DMS53 treated with DMSO at 0.1 percent for 48 hours (cell line): ENCODE results near the gene BMI1.
A peak's percentile ranks its signal among the peaks of the same experiment; 100 is the strongest.

ENCODE experiments used
- DNase-seq: peaks from one replicate; lab custom pipeline; 2025; ENCODE audit not compliant: unreplicated experiment; lab: John Stamatoyannopoulos, UW

BMI1 gene

DNA sequence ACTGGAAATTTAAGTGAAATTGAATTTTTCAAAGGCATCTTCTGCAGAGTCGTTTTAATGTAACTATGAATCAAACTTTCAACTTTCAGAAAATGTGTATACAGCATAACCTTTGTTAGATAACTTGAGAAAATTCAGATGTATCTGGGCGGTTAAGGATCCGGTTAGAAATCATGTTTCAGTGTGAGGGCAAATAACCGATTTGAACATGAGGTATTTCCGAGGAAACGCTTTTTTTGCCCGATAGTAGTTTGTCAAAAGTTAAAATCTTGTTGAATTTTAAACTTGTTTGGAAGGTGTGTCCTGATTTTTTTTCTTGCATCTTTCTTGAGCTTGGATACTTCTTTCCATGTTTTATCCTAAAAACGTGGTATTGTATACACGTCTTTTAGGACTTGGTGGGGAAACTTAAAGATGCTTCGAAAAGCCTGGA lies 1.3 kb upstream of the BMI1 start:
- DNase-seq, result no peak

DNA sequence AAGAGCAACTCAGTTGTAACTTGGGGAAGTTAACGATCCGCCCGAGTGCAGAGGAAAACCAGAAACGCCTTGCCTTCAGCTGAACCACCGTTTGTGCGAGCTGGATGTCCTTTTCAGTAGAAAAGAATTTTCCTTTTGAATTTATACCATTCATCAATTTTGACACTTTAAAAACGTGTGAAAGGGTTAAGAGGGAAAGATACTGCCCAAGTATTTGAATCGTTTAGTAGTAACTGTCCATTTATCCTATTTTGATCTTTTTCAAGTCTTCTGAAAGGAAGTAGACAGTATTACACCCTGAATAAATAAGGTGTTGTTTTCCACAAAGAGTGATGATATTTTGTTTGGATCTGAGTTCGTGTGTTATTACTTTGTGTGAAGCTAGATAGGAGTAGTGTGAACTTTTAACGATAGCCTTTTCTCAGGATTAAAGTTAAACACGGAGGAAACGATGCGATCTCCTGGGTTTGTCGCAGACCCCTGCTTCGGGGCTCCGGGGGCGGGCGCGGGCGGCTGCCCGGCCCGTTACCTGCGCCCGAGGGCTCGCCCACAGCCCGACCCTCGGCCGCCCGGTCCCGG lies 830 bp upstream of the BMI1 start:
- DNase-seq, result no peak

DNA sequence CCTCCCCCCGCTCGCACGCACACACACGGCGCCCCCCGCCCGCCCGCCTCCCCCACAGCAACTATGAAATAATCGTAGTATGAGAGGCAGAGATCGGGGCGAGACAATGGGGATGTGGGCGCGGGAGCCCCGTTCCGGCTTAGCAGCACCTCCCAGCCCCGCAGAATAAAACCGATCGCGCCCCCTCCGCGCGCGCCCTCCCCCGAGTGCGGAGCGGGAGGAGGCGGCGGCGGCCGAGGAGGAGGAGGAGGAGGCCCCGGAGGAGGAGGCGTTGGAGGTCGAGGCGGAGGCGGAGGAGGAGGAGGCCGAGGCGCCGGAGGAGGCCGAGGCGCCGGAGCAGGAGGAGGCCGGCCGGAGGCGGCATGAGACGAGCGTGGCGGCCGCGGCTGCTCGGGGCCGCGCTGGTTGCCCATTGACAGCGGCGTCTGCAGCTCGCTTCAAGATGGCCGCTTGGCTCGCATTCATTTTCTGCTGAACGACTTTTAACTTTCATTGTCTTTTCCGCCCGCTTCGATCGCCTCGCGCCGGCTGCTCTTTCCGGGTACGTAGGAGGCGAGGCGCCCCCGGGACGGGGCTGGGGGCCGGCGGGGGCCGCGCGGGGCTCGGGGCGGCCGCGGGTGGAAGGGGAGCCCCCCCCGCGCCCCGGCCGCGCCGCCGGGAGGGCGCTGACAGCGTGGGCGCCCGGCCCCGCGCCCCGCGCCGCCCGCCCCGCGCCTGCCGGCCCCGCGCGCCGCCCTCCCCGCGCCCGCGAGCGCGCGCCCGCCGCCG lies 441 bp downstream of the BMI1 start:
- peak; percentile 35 for DNase-seq

DNA sequence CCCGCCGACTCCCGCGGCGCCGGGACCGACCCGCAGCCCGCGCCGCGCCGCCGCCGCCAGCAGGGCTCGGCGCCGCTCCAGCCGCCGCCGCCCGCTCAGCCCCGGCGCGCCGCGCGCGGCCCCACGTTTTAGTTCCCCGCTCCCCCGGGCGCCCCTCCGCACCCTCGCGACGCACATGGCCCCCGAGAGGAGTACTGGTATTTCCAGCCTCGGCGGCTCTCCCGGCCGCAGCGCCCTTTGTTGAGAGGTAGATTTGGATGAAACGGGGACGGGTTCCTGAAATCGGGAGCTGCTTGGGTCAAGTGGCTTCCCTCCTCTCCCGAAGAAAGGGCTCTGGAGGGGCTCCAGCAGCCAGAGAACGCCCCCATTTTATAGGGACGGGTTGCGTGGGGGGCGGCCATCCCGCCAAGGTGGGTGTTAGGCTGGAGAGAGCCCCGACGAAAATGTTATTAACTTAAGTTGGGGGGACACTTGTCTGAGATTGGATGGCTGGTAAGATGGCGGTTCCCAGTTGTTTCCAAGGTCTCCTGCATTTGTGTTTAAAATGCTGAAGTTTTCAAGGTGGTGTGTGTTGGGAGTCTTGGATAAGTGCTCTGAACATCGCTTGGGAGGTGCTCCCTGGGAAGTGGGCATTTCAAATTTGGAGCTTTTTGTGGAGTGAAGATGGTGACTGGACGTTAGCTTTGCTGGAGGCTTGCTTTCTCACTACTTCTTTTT lies 1.2 kb downstream of the BMI1 start:
- DNase-seq, result no peak

DNA sequence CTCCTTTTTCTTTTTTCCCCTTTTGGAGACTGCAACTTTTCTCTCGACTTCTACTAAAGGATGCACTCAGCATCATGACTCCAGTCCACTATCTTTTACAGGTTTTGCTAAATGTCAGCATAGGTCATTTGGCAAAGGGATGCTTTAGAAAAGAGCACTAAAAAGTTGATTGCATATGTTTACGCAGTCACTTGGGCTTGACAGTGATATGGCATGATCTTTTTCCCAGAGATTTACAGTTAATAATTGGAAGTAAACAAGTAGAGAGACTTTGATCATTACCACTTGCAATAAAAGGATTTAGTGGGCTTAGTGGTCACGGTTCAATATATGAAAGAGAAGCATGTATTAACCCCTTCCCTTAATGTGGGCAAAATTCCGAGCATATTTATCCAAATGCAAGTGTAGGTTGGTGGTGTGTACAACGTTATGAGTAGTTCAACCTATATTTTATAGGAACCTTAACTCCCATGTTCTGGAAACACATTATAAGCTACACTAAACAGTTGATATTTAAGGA lies 1.8 kb downstream of the BMI1 start:
- DNase-seq, result no peak

DNA sequence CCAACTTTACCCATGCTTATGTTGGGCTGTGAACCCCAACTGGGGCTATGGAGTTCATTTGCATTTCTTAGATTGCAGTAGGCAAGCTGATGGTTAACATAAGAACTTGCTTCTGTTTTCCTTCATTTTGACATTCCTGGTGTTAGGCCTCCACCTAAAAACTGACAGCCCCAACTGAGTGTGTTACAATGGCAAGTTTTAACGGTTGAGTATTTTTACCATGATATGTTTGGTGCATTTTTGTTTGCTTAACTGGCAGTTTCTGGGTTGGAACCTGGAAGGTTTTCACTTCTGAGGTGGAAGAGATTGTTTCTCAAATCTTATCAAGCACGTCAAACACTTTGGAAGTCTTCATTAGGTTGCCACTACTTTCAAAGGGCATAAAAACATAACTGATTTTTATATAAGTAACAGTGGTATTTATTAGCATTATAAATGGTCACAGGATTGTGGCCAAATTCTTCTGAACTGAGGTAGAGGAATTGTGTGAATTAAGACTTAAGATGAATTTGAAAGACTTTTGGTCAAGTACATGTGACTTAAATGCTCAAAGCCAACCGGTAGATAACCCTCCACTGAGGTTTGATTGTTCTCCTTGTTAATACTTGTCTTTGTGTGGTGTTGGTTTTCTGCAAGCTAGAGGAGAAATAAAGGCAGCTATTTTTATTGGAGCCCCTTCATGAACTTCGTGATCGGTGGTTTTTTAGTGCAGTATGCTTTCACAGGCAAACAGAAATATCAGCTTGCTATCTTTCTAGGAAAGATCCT lies 2.8 kb downstream of the BMI1 start:
- no peak for DNase-seq

DNA sequence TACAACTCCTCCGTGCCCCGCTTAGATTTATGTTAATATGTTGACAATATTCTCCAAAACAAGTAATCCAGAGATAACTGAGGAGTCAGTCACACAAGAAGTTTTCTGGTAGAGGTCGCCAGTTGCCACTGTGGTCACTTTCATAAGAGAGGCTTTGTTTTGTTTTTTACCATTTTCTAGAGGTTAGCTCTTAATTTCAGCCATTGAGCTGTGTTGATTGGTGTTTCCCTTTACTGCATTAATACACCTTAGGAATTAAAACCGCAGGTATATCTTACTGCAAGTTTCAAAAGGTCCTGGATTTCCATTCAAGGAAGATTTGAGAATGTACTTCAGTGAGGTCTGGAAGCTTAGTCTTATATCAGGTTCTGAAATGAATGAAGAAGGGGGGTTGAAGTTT lies 3.5 kb downstream of the BMI1 start:
- DNase-seq, result no peak

DNA sequence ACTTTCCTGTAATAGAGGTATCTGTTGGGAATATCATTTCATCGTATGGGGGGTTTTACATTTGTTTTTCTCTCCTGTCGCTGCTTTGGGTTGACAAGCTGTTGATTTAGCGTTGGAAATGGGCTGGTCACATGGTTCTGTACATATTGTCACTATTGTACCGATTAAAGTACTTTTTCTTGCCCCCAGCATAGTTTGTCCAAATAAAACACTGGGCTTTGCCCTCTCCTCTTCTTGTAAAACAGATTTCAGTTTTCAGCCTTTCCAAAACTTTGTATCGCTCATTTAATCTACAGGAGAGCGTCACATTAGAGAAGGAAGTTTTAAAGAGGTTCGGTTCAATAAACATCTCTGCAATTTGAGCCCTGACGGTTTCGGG lies 4.0 kb downstream of the BMI1 start:
- no peak for DNase-seq

DNA sequence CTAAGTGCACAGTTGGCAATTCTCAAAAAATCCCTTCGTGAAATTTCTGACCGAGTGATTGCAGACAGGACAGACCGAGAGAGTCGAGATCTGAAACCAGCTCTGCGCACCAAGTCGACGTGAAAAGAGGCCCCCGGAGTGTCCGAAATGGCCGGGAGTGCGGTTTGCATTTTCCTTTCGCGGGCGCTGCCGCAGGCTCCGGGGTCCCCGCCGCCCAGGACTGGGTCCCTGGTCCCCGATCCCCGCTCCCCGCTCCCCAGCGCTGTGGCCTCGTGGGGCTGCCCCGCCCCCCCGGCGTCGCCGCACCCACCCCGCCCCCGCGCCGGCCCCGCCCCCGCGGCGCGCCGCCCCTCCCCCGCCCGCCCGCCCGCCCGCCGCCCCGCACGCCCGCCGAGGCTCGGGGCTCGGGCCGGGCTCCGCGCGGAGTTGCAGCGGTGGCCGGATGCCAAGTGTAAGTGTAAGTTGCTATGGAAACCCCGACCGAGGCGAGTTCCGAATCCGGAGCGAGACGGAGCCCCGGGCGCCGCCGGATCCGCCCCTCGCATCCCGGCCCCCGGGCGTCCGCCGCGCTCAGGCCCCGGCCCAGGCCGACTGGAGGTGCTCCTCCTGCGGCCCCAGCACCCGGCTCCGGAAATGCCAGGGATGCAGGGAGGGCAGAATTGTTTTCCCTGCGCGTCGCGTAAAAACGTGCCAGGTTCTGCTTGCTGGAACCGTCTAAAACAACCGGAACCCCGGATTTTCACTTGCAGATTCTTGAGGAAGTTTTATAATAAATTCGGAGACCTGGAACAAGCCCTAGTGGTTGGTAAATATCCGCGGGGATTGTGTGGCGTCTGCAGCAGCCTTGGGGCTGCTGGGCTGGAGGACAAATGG lies 4.6 kb downstream of the BMI1 start:
- peak; percentile 75 for DNase-seq

DNA sequence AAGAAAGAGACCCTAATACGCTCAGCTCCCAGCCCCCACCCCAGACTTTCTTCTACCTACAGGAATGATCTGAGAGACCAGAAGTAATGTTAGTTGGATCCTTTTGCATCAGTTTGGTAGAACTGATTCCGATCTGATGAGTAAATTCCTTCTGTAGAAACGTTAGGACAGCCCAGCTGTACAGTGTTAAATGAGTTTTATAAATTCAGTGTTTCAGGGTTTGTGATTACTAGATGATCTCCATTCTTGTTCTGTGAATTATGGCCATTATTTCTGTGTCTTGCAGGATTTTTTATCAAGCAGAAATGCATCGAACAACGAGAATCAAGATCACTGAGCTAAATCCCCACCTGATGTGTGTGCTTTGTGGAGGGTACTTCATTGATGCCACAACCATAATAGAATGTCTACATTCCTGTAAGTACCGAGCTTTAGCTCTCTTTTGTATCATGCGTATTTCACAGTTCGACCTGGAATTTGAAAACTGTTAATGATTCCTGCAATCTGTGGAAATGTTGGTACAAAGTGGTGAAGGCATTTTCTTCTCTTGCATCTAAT lies 5.3 kb downstream of the BMI1 start:
- no peak for DNase-seq

DNA sequence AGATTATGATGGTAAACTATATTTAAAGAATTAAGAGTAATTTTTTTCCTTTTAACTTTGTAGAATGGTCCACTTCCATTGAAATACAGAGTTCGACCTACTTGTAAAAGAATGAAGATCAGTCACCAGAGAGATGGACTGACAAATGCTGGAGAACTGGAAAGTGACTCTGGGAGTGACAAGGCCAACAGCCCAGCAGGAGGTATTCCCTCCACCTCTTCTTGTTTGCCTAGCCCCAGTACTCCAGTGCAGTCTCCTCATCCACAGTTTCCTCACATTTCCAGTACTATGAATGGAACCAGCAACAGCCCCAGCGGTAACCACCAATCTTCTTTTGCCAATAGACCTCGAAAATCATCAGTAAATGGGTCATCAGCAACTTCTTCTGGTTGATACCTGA lies 8.3 kb downstream of the BMI1 start:
- DNase-seq, result no peak

DNA sequence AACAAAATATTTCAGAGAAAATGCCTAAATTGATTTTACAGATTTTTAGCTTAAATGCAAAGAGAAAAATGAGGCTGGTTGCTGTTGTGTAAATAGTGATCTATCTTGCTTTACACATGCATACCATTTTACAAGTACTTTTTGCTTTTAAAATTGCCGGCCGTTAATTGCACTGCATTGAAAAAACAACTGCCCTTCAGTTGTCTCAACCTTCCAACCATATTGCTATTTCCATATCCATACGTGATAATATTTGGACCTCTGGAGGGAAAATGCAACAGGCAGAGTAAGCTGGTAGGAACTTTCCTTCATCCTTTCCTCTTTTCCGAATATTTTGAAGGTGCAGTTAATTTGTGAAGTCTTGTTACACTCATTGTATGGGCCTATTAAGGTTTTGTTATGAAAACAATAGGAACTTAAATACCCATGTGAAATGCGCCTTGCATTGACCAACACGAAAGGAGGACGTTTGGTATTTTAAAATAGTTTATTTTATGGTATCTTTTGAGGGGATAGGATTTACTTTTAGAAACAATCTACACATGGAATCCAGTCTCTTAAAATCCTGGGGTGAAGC lies 11.3 kb downstream of the BMI1 start:
- DNase-seq, result no peak

DNA sequence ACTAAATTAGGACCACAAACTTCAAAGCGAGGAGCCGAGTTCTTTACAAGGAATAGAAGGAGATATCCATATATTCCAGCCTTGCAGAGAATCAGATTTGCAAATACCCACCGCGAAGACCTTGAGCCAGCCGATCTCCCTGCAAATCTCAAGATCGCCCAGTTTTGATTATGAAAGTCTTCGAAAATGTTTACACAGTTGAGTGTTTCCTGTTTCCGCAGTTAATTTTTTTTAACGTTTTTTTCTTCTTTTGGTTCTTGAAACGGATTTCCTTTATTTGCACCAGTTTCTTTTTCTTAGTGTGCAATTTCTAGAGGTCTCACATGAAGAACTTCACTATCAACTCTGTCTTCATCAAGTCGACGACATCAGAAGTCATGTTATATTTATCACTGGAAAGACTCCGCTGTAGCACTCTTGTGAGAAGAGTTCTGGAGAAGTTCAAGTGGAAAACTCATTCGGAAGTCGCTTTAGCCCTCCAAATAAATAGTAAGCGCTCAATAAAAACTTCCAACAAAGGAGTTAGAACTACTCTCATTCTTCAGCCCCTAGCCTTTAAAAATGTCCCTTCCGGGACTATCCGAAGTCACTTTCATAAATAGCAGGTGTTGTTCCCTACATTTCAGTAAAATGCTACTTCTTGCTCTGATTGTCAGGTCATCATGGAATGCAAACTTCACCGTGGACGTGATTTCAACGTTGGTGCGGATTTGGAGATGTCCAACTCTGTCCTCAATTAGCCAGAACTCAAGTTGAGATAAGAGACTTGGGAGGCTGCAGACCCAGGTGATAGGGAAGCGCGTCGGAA lies 12.5 kb downstream of the BMI1 start:
- no peak for DNase-seq

DNA sequence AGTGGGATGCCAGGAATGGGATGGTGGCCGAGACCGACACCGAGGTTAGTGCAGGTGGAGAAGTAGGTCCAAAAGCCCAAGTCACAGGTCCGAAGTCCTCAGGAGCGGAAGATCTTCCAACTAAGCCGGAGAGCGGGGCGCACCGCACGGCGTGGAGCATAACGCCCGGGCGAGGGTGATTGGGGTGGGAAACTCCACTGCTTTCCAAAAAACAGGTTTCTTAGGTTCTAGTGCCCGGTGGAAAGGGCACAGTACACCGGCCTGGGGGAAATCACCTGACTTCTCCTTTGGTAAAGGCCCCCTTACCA lies 13.0 kb downstream of the BMI1 start:
- no peak for DNase-seq

DNA sequence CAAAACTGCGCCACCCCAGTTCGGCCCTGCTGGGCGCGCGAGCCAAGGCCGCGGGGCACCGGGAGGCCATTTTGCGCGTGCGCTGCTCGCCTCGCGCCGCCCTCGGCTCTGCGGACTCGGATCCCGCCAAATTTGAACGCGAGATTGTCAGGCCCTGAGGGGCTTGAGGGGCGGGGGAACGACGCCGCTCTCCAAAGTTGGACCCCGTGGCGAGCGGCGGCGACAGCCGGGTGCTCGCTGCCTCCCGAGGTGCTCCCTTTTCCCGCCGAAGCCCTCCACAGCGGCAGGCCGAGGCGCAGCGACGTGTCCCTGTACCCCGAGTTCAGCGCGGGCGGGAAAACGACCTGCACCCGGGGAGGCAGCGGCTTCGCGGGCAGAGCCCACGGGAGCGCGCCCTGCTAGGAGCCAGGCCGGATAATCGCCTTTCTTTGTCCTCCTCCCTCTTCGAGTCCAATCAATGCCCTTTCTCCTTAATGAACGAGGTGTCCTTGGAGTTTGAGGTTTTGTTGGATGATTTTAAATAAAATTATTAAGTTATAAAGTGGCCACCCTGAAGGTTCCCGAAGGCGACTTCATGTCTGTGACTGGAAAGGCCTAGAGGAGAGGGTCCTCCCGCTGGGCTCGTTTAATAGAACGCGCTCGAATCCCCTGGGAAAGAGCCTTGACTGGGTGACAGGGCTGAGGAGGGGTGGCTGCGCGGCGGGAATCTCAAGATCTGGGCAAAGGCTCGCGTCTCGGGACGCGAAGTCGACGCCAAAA lies 13.7 kb downstream of the BMI1 start:
- no peak for DNase-seq

DNA sequence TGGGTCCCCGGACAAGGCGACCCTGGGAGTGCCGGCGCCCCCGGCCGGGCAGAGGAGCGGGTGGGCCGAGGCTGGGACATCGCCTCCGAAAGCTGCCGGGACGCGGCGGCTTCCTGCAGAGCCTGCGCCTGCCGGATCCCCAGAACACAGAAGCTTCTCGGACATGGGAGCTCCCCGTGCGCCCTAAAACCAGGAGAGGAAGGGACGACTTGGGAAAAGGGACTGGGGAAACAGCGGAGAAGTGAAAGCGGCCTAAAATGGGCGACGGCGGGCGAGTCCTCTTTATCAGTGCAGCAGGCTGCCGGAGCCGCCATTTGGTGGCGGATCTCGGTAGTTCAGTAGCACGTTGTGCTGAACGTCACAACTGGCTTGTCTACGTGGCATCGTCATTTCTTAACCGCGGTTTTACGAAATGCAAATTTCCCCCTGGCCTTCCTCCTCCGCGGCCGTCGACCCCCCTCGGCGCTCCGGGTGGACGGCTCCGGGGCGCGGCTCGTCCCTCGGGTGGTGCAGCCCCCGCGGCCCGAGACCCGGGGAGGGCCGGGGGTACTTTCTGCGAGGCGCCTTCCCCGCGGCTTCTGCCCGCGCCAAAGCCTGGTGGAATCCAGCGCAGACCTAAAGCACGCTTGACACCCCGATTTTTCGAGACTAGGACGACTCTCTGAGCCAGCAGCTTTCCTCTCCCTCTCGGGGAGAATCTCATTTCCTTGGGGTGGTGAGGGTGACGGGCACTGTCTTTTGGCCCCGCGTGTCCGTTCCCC lies 14.5 kb downstream of the BMI1 start:
- peak; percentile 56 for DNase-seq

DNA sequence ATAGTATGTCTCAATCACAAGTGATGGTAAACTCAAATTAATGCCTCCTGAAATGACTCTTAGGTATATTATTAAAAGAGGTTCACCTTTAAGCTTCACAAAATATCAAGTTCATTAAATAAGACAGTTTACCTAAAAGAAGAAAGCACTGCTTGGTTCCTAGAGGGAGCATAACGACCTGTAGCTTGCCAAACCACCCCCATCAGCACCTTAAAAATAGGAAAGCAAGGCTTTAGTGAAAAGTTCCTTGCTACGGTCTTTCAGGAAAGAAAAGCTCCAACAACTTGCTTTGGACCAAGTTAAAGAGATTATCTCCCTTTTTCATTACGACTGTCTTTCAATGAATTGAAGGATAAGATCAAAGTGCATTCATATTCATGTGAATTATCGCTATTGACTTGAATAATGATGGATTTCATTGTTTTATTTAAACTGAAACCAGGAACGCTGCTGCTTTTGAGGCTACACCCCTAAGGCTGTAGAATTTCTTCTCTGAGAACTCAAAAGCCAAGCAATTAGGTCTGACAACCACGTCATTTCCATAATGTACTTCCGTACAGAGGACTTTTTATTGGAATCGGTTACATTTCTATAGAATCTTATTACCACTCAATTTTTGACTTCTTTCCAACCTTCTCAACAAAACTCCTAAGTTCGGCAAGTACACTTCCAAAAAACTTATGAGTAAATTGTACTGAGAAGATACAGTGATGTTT lies 17.4 kb downstream of the BMI1 start:
- DNase-seq, result no peak
